GM23248 (cell line): Measurements from ENCODE around the gene MAEL. TPM values are rescaled to one million over a fixed set of nuclear protein-coding genes. Genes with fewer than 3 reads are reported as not detected.

Experiments
- DNase-seq: peaks from one replicate; pipeline ENCODE4 v3.0.0-alpha.2; 2015
- H2AFZ ChIP-seq: fragments of 200-600 bp; sonication (generic); 2 replicates; pipeline ENCODE4 v1.6.1; 2016; ENCODE audit warnings: antibody characterized with exemption
- H3F3A ChIP-seq: fragments of 200-600 bp; sonication (generic); 2 replicates; pipeline ENCODE4 v1.6.1; 2016; ENCODE audit warnings: mild to moderate bottlenecking, antibody characterized with exemption, mixed run types; ENCODE audit not compliant: insufficient read depth
- H3K27ac ChIP-seq: fragments of 200-600 bp; sonication (generic); 2 replicates; pipeline ENCODE4 v1.5.1; 2016; ENCODE audit warnings: mild to moderate bottlenecking
- H3K27me3 ChIP-seq: fragments of 200-600 bp; sonication (generic); replicated peaks from 2 replicates; pipeline ENCODE4 v1.6.1; 2016; ENCODE audit warnings: mild to moderate bottlenecking; ENCODE audit not compliant: insufficient read depth
- H3K36me3 ChIP-seq: fragments of 200-600 bp; sonication (generic); 2 replicates; pipeline ENCODE4 v1.6.1; 2016; ENCODE audit warnings: low read depth, mild to moderate bottlenecking
- H3K4me1 ChIP-seq: fragments of 200-600 bp; sonication (generic); 2 replicates; pipeline ENCODE4 v1.6.1; 2016; ENCODE audit warnings: mild to moderate bottlenecking; ENCODE audit not compliant: insufficient read depth
- H3K4me2 ChIP-seq: fragments of 200-600 bp; sonication (generic); one replicate; pipeline ENCODE4 v1.6.1; 2016; ENCODE audit warnings: mild to moderate bottlenecking; ENCODE audit not compliant: unreplicated experiment
- H3K4me3 ChIP-seq: fragments of 200-600 bp; sonication (generic); 2 replicates; pipeline ENCODE4 v1.5.1; 2016; ENCODE audit warnings: mild to moderate bottlenecking
- H3K79me2 ChIP-seq: fragments of 200-600 bp; sonication (generic); 2 replicates; pipeline ENCODE4 v1.6.1; 2016; ENCODE audit warnings: mild to moderate bottlenecking; ENCODE audit not compliant: insufficient read depth
- H3K9ac ChIP-seq: fragments of 200-600 bp; sonication (generic); 2 replicates; pipeline ENCODE4 v1.6.1; 2016; ENCODE audit warnings: mild to moderate bottlenecking
- H3K9me2 ChIP-seq: fragments of 200-600 bp; sonication (generic); 2 replicates; pipeline ENCODE4 v1.6.1; 2016; ENCODE audit warnings: mixed run types, mild to moderate bottlenecking, moderate library complexity; ENCODE audit not compliant: insufficient read depth
- H3K9me3 ChIP-seq: fragments of 200-600 bp; sonication (generic); one replicate; pipeline ENCODE4 v1.6.1; 2017; ENCODE audit warnings: low read depth
- H4K20me1 ChIP-seq: fragments of 200-600 bp; sonication (generic); 2 replicates; pipeline ENCODE4 v1.6.0; 2016; ENCODE audit not compliant: insufficient read depth
- EZH2 ChIP-seq: fragments of 200-600 bp; sonication (generic); IDR thresholded peaks from 2 replicates; pipeline ENCODE4 v1.6.1; 2018; ENCODE audit warnings: antibody characterized with exemption, mild to moderate bottlenecking; ENCODE audit not compliant: insufficient read depth, poor library complexity, severe bottlenecking
- EZH2phosphoT487 ChIP-seq: fragments of 200-600 bp; sonication (generic); IDR thresholded peaks from 2 replicates; pipeline ENCODE4 v1.6.1; 2018; ENCODE audit warnings: antibody characterized with exemption, moderate library complexity, mild to moderate bottlenecking, low read depth; ENCODE audit not compliant: insufficient read depth
- WGBS, 2 experiments: methylation state at CpG; one replicate each; pipeline ENCODE4 v1.1.6; 2015 to 2017; ENCODE audit warnings: low lambda C conversion rate in 2 of 2, low coverage in 1 of 2; ENCODE audit errors: missing lambda C conversion rate in 2 of 2; 5-methylcytosine and 5-hydroxymethylcytosine counted together
- in situ Hi-C: fragments of 300-500 bp; cut with MboI; formaldehyde crosslinking; loops from 2 replicates; pipeline ENCODE4 v1.15.0; 2020
- polyA plus RNA-seq: library from polyadenylated mRNA; unstranded; fragments of >200 nt; fragmentation: Nextera tagmentation; extraction: Ambion mirVana; gene quantifications from 2 replicates; pipeline ENCODE4 v1.2.1, GENCODE V29; 2016
- total RNA-seq: library from RNA; depleted of rRNA; stranded (reverse); fragments of >200 nt; shearing (Covaris generic); gene quantifications from 2 replicates; pipeline ENCODE4 v1.2.3, GENCODE V29; 2014

Gene MAEL
- total and polyA plus RNA-seq, 2 experiments from 2014 or later = not detected

DNA sequence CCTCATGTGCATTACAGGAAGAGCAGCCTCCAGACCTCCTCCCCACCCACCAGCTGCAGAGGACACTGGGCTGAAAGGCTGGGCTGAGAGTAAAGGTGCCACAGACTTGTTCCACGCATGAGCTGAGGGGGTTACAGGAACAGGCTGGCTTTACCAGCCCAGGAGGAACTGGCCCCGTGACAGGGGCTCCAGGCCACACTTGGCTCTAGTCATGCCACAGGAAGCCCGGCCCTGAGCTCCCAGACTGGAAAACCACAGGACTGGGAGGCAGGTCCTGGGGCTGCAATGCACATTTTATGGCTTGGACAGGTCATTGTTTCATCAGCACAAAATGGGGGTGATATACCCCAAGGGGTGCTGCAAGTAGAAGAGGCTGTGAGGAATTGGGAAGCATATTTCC is 65.5 kb downstream of the MAEL start:
- DNase-seq = no peak
- Histone ChIP-seq H3K27me3 (no peaks in the 10 kb centered on the region; the same call in 1 of the 2 replicates), H2AFZ (no peak overlapping the region), H3K36me3 (no peaks in the 10 kb centered on the region), H3K9me2 (no peaks in the 10 kb centered on the region), H3K9ac (no peak overlapping the region), H3F3A (no peaks in the 10 kb centered on the region), H3K27ac (no peak overlapping the region), H3K4me3 (no peak overlapping the region), H3K79me2 (no peaks in the 10 kb centered on the region), H3K4me1 (no peaks in the 10 kb centered on the region), H3K4me2 (no peak overlapping the region), H4K20me1 (no peaks in the 10 kb centered on the region), H3K9me3 (no peaks in the 10 kb centered on the region)
- WGBS, 2 experiments = 15 to 21% methylated on average over 3 of the region's 3 CpGs
- TF ChIP-seq EZH2 (no peak), EZH2phosphoT487 (no peak)
- in situ Hi-C loops = no loop called here

DNA sequence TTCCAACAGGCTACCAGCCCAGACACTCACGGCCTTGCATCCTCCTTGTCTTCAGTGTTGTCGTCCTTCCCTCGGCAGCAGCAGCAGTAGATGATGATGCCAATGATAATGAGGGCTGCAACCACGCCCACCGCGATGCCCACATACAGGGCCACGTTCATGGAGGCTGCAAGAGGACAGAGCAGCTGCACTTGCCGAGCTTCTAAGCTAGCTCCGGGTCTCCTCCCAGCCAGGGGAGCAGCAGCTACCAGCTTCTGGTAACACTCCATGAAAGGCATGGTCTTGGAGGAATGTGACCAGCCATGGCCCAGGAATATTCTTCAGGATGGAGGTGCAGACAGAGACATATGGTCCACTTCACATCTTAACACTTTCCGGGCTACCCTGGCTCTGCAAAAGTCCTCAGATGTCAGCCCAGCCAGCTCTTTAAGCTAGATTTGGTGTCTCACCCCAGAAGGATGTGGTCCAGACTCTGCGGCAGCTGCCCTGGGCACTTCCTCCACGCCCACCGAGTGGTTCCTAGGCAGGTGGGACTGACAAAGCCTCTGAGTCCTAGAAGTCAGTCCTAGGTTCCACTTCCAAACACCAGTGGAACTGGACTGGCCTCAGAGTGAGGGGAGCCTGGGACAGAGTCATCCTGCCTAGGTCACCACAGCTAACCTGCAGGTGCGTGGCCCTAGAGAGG is 66.0 kb downstream of the MAEL start:
- in situ Hi-C loops = no loop called here
- H3K4me1 ChIP-seq = no peaks in the 10 kb centered on the region

DNA sequence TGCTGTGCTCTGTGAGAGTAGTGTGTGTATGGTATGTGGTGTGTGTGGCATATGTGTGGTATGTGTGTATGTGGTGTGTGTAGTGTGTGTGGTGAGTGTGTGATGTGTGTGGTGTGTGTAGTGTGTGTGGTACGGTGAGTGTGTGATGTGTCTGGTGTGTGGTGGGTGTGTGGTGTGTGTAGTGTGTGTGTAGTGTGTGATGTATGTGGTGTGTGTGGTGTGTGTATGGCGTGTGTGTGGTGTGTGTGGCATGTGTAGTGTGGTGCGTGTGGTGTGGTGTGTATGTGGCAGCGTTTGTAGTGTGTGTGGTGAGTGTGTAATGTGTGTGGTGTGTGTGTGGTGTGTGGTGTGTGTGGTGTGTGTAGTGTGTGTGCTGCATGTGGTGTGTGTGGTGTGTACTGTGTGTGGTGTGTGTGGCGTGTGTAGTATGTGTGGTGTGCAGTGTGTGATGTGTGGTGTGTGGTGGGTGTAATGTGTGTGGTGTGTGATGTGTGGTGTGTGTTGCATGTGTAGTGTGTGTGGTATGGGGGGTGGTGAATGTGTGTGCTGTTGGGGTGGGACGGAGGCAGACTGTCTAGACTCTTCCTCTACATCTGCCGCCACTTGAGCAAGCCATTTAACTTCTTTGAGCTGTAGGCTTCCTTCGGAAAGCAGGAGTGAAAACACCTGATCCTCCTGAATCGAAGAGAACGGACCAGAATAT is 67.6 kb downstream of the MAEL start:
- no peaks in the 10 kb centered on the region for H3K9me2 ChIP-seq
- TF ChIP-seq EZH2 = no peak
- no peak for TF ChIP-seq EZH2phosphoT487
- H4K20me1 ChIP-seq = no peaks in the 10 kb centered on the region
- in situ Hi-C loops = no loop called here
- H3K79me2 ChIP-seq = no peaks in the 10 kb centered on the region
- H3K36me3 ChIP-seq = no peaks in the 10 kb centered on the region
- WGBS, 2 experiments = 48 to 57% methylated on average over 5 to 10 of the region's 10 CpGs
- no peak overlapping the region for H3K4me3 ChIP-seq
- no peak overlapping the region for H2AFZ ChIP-seq
- H3K9ac ChIP-seq = no peak overlapping the region
- no peaks in the 10 kb centered on the region for H3K4me1 ChIP-seq
- H3K27me3 ChIP-seq = no peaks in the 10 kb centered on the region
- no peak overlapping the region for H3K4me2 ChIP-seq
- H3K9me3 ChIP-seq = no peaks in the 10 kb centered on the region
- H3K27ac ChIP-seq = no peak overlapping the region
- DNase-seq = no peak
- no peaks in the 10 kb centered on the region for H3F3A ChIP-seq

More for the DNA sequence above, 66.0 kb downstream of the MAEL start:
- H3K27me3 ChIP-seq = no peaks in the 10 kb centered on the region; the same call in 1 of the 2 replicates
- H4K20me1 ChIP-seq = no peaks in the 10 kb centered on the region
- WGBS, 2 experiments = 40 to 52% methylated on average over 14 of the region's 14 CpGs
- no peak for TF ChIP-seq EZH2
- no peak for TF ChIP-seq EZH2phosphoT487
- no peaks in the 10 kb centered on the region for H3K9me3 ChIP-seq
- no peaks in the 10 kb centered on the region for H3K9me2 ChIP-seq
- no peaks in the 10 kb centered on the region for H3K79me2 ChIP-seq
- H3K36me3 ChIP-seq = no peaks in the 10 kb centered on the region
- H2AFZ ChIP-seq = no peak overlapping the region
- H3F3A ChIP-seq = no peaks in the 10 kb centered on the region
- no peak overlapping the region for H3K4me3 ChIP-seq
- no peak overlapping the region for H3K9ac ChIP-seq
- H3K27ac ChIP-seq = no peak overlapping the region
- no peak overlapping the region for H3K4me2 ChIP-seq
- no peak for DNase-seq

DNA sequence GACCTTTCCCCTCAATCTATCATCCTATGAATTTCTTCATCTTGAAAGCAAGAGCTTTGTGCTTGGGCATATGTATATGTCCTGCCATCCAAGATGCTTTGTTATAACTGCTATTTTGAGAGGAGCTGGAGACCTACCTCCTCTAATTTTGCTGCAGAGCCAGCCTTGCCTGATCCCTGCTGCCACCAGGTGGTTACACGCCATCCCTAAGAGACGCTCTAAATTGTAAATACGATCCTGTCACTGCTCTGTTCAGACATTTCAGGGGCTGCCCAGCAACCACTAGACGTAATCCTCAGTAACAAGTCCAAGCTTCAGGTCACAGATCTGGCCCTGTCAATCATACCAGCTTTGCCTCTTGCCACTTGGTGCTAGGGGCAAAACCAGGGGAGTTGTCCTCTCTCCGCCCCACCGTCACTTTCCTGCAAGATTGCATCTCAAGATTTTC is 68.2 kb downstream of the MAEL start:
- no peak overlapping the region for H3K4me2 ChIP-seq
- H3K9me3 ChIP-seq = no peaks in the 10 kb centered on the region
- 48 to 57% methylated on average over 6 of the region's 6 CpGs for WGBS, 2 experiments
- no peaks in the 10 kb centered on the region for H4K20me1 ChIP-seq
- peak; percentile 29 for DNase-seq
- H3K27me3 ChIP-seq = no peaks in the 10 kb centered on the region
- H3K36me3 ChIP-seq = no peaks in the 10 kb centered on the region
- H2AFZ ChIP-seq = no peak overlapping the region
- in situ Hi-C loops = no loop called here
- H3K4me1 ChIP-seq = no peaks in the 10 kb centered on the region
- TF ChIP-seq EZH2phosphoT487 (no peak), EZH2 (no peak)
- H3K9ac ChIP-seq = no peak overlapping the region
- H3K27ac ChIP-seq = no peak overlapping the region
- no peaks in the 10 kb centered on the region for H3F3A ChIP-seq
- no peaks in the 10 kb centered on the region for H3K79me2 ChIP-seq
- no peak overlapping the region for H3K4me3 ChIP-seq
- no peaks in the 10 kb centered on the region for H3K9me2 ChIP-seq
